K562 (cell line): ENCODE results near the gene TYW3.

Experiments
- BRF2 ChIP-seq: IDR thresholded peaks from 3 replicates; pipeline ENCODE4 v1.6.1; 2011; ENCODE audit warnings: borderline replicate concordance, mild to moderate bottlenecking; ENCODE audit not compliant: insufficient read length, insufficient read depth
- CTCF ChIP-seq, 3 experiments: IDR thresholded peaks in 2 of 3; conservative IDR thresholded peaks in 1 of 3; 2 replicates each; pipeline ENCODE4 v1.5.1; 2011 to 2012; ENCODE audit warnings: low read length in 3 of 3, mild to moderate bottlenecking in 3 of 3, control low read depth in 2 of 3, improper control_type of control experiment in 1 of 3, inconsistent platforms in 1 of 3, low read depth in 1 of 3, mixed read lengths in 1 of 3, moderate library complexity in 1 of 3; ENCODE audit not compliant: insufficient read depth in 2 of 3
- DPF2 ChIP-seq: fragments of 450-650 bp; IDR thresholded peaks from 2 replicates; pipeline ENCODE4 v1.6.1; 2016
- HDAC2 ChIP-seq: fragments of 450-650 bp; IDR thresholded peaks from 2 replicates; pipeline ENCODE4 v1.6.1; 2016; ENCODE audit warnings: mild to moderate bottlenecking
- KLF16 ChIP-seq: IDR thresholded peaks from 2 replicates; pipeline ENCODE4 v1.6.1; 2016; ENCODE audit warnings: antibody characterized with exemption
- MAZ ChIP-seq, 2 experiments: fragments of 450-650 bp in 1 of 2; sonication (generic) in 1 of 2; formaldehyde crosslinking; IDR thresholded peaks in 1 of 2; conservative IDR thresholded peaks in 1 of 2; 2 replicates each; pipeline versions ENCODE4 v1.4.0 to v1.5.0; 2020; ENCODE audit warnings: mild to moderate bottlenecking in 1 of 2, missing genetic modification reagents in 1 of 2
- SRSF7 ChIP-seq: fragments of 200-400 bp; formaldehyde crosslinking; optimal IDR thresholded peaks from 2 replicates; pipeline ENCODE3; 2017; ENCODE audit warnings: mild to moderate bottlenecking, low read depth, low read length

- TF ChIP-seq SRSF7 (no peak), DPF2 (no peak), CTCF (IDR thresholded peaks at IDR 0.05 in 2 of 3, conservative IDR thresholded peaks at IDR 0.05 in 1 of 3; ENCODE audit: insufficient read depth in 2 of 3, low read depth in 1 of 3, low read length in 3 of 3) (peak; percentile 77 to 94 (median 90)), KLF16 (0 out of 2 replicates have a peak, but pooled peaks have one; percentile 17), BRF2 (no peak), HDAC2 (no peak), MAZ (CRISPR knock-in tag; conservative IDR thresholded peaks at IDR 0.05 in 1 of 2, IDR thresholded peaks at IDR 0.05 in 1 of 2) (no peak)
Measured at GRCh38 chr1:74733604-74734484, 892 bp downstream of the TYW3 start.
